Measurements from ENCODE around the gene MYOZ1. TPM values are rescaled to one million over a fixed set of nuclear protein-coding genes. Genes with fewer than 3 reads are reported as not detected.

MYOZ1 gene
- total RNA-seq, 1 experiment from 2014 or later = not detected

DNA sequence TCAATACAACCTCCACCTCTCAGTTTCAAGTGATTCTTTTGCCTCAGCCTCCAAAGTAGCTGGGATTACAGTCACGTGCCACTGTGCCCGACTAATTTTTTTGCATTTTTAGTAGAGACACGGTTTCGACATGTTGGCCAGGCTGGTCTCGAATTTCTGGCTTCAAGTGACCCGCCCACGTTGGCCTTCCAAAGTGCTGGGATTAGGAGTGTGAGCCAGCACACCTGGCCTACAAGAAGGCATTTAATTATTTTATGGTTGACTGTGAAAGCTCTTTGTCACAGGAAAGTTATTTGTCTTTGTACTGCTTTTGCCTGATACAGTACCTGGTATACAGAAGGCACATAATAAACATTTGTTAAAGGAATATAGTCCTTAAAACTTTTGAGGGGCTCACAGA is 12.9 kb downstream of the MYOZ1 start:
- Histone ChIP-seq H3K4me1 (ENCODE audit: control insufficient read depth in 1 of 2, insufficient read depth in 2 of 2, low read length in 2 of 2) (peaks cover 0 to 9% of the 10 kb centered on the region in 2 experiments; a peak in 2 of 4 replicates), H3K4me2 (ENCODE audit: low read length) (no peak overlapping the region), H3K27ac (ENCODE audit: low read depth, low read length) (no peak overlapping the region), H3K9ac (ENCODE audit: low read length) (no peak overlapping the region), H4K20me1 (ENCODE audit: insufficient read depth) (no peaks in the 10 kb centered on the region), H2AFZ (ENCODE audit: low read depth, low read length, poor library complexity, severe bottlenecking) (no peak overlapping the region), H3K9me3 (ENCODE audit: control insufficient read depth in 1 of 2, insufficient read depth in 1 of 2, low read depth in 1 of 2, low read length in 2 of 2) (no peaks in the 10 kb centered on the region), H3K27me3 (ENCODE audit: insufficient read depth, low read length) (no peaks in the 10 kb centered on the region), H3K4me3 (replicated peaks in 1 of 2; ENCODE audit: low read depth in 1 of 2, low read length in 2 of 2) (no peak overlapping the region), H3K9me2 (ENCODE audit: insufficient read depth) (no peaks in the 10 kb centered on the region), H3K36me3 (ENCODE audit: control insufficient read depth in 1 of 2, insufficient read depth in 2 of 2, low read length in 2 of 2) (no peaks in the 10 kb centered on the region), H3K79me2 (ENCODE audit: insufficient read depth, low read length) (peaks cover 13% of the 10 kb centered on the region)
- ChIA-PET CTCF (no interaction called here), RAD21 (ENCODE audit: low non-redundant PET in 1 of 2, low total read pairs in 2 of 2, uncharacterized antibody in 2 of 2, unreplicated experiment in 2 of 2) (no interaction called here), POLR2A (no interaction called here)
- intact Hi-C loops (cut with micrococcal nuclease) = loop anchor here (5.0 kb wide), 1 partner anchor 381 kb away; the partner anchor contains the start of gene DNAJC9
- ATAC-seq = no peak
- DNase-seq (ENCODE audit: low read depth, low spot score) = no peak
- BruUV-seq (replicated peaks) = no TSS peak
- TF ChIP-seq EZH2 (IDR thresholded peaks at IDR 0.05) (no peak), CBX3 (IDR thresholded peaks at IDR 0.05; ENCODE audit: low read depth) (no peak), SP1 (IDR thresholded peaks at IDR 0.05; ENCODE audit: low read depth) (no peak), SRF (IDR thresholded peaks at IDR 0.05; ENCODE audit: low read depth) (no peak), POLR2AphosphoS5 (IDR thresholded peaks at IDR 0.05; ENCODE audit: low read depth, low read length) (no peak), RAD21 (IDR thresholded peaks at IDR 0.05; ENCODE audit: low read depth) (no peak), CEBPB (IDR thresholded peaks at IDR 0.05; ENCODE audit: low read depth) (no peak), ZFX (IDR thresholded peaks at IDR 0.05) (no peak)
- TF ChIP-seq, protein P1, sequence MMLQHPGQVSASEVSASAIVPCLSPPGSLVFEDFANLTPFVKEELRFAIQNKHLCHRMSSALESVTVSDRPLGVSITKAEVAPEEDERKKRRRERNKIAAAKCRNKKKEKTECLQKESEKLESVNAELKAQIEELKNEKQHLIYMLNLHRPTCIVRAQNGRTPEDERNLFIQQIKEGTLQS (IDR thresholded peaks at IDR 0.05) = no peak
- TF ChIP-seq, protein P2, sequence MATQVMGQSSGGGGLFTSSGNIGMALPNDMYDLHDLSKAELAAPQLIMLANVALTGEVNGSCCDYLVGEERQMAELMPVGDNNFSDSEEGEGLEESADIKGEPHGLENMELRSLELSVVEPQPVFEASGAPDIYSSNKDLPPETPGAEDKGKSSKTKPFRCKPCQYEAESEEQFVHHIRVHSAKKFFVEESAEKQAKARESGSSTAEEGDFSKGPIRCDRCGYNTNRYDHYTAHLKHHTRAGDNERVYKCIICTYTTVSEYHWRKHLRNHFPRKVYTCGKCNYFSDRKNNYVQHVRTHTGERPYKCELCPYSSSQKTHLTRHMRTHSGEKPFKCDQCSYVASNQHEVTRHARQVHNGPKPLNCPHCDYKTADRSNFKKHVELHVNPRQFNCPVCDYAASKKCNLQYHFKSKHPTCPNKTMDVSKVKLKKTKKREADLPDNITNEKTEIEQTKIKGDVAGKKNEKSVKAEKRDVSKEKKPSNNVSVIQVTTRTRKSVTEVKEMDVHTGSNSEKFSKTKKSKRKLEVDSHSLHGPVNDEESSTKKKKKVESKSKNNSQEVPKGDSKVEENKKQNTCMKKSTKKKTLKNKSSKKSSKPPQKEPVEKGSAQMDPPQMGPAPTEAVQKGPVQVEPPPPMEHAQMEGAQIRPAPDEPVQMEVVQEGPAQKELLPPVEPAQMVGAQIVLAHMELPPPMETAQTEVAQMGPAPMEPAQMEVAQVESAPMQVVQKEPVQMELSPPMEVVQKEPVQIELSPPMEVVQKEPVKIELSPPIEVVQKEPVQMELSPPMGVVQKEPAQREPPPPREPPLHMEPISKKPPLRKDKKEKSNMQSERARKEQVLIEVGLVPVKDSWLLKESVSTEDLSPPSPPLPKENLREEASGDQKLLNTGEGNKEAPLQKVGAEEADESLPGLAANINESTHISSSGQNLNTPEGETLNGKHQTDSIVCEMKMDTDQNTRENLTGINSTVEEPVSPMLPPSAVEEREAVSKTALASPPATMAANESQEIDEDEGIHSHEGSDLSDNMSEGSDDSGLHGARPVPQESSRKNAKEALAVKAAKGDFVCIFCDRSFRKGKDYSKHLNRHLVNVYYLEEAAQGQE (IDR thresholded peaks at IDR 0.05; ENCODE audit: low read depth) = no peak
- TF ChIP-seq, protein P3, sequence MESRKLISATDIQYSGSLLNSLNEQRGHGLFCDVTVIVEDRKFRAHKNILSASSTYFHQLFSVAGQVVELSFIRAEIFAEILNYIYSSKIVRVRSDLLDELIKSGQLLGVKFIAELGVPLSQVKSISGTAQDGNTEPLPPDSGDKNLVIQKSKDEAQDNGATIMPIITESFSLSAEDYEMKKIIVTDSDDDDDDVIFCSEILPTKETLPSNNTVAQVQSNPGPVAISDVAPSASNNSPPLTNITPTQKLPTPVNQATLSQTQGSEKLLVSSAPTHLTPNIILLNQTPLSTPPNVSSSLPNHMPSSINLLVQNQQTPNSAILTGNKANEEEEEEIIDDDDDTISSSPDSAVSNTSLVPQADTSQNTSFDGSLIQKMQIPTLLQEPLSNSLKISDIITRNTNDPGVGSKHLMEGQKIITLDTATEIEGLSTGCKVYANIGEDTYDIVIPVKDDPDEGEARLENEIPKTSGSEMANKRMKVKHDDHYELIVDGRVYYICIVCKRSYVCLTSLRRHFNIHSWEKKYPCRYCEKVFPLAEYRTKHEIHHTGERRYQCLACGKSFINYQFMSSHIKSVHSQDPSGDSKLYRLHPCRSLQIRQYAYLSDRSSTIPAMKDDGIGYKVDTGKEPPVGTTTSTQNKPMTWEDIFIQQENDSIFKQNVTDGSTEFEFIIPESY (IDR thresholded peaks at IDR 0.05; ENCODE audit: extremely low read depth, insufficient replicate concordance, low read length) = no peak
